Measurements from ENCODE around the gene CABP1. TPM values are rescaled to one million over a fixed set of nuclear protein-coding genes. Genes with fewer than 3 reads are reported as not detected.
A peak's percentile ranks its signal among the peaks of the same experiment; 100 is the strongest.

The CABP1 gene
- total RNA-seq, 1 donor from 2014 or later = not detected

DNA sequence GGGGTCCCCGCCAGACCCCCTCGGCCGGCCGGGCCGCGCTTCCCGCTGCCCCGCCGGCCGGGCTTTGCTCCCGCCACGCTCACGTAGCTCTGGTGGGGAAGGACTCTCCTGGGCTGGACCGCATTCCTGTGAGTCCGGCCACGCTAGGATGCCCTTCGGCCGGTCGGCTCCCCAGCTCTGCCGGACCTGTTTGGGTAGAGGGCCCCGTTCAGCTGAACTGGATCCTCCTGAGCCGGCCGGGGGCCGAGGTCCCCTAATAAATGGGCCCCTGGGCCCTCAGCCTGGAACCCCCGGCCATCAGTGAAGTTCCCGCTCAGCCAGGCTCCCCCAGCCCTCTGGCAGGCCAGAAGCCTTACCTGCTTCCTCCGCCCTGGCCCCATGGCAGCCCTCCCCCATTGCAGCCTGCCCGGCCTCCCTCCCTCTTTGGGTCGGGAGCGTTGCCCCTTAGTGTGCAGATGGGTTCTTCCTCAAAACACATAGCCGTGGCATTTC is 70.4 kb downstream of the CABP1 start:
- H3K27ac Mint-ChIP-seq (ENCODE audit: unreplicated experiment) = no peak overlapping the region

DNA sequence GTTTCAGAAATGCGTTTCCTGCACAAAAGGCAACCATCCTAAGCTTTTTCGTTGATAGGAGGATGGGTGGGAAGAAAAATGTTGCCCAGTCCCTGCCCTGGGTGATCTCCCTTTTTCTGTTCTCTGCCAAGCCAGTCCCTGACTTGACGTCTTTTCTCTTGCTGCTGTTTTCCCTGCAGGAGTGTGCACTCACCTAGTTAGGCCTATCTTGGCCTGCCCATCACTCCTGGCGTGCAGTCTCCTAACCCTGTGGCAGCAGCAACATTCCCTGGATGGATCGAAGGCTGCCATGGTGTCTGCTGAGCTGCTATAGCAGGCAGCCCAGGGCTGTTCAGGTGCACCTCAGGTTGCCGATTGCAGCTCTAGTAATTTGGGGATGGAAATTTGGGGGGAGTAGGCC is 71.0 kb downstream of the CABP1 start:
- TF ChIP-seq, protein P1, sequence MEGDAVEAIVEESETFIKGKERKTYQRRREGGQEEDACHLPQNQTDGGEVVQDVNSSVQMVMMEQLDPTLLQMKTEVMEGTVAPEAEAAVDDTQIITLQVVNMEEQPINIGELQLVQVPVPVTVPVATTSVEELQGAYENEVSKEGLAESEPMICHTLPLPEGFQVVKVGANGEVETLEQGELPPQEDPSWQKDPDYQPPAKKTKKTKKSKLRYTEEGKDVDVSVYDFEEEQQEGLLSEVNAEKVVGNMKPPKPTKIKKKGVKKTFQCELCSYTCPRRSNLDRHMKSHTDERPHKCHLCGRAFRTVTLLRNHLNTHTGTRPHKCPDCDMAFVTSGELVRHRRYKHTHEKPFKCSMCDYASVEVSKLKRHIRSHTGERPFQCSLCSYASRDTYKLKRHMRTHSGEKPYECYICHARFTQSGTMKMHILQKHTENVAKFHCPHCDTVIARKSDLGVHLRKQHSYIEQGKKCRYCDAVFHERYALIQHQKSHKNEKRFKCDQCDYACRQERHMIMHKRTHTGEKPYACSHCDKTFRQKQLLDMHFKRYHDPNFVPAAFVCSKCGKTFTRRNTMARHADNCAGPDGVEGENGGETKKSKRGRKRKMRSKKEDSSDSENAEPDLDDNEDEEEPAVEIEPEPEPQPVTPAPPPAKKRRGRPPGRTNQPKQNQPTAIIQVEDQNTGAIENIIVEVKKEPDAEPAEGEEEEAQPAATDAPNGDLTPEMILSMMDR (IDR thresholded peaks at IDR 0.05; ENCODE audit: unreplicated experiment) = no peak
- Mint-ChIP-seq H3K4me3 (ENCODE audit: unreplicated experiment) (peak overlapping the region; percentile 90), H3K9me3 (ENCODE audit: unreplicated experiment) (no peaks in the 10 kb centered on the region), H3K27me3 (ENCODE audit: unreplicated experiment) (peaks cover 12% of the 10 kb centered on the region), H3K36me3 (ENCODE audit: low read depth, unreplicated experiment) (peaks cover 5% of the 10 kb centered on the region), H3K4me1 (ENCODE audit: unreplicated experiment) (peaks cover 15% of the 10 kb centered on the region), H3K27ac (ENCODE audit: unreplicated experiment) (peak overlapping the region; percentile 34)
- no peak for DNase-seq (ENCODE audit: low spot score)

More for the DNA sequence above, 70.4 kb downstream of the CABP1 start:
- TF ChIP-seq, protein P1 (IDR thresholded peaks at IDR 0.05; ENCODE audit: unreplicated experiment) = no peak
- Mint-ChIP-seq H3K4me3 (ENCODE audit: unreplicated experiment) (peak overlapping the region; percentile 90), H3K27me3 (ENCODE audit: unreplicated experiment) (peaks cover 12% of the 10 kb centered on the region), H3K9me3 (ENCODE audit: unreplicated experiment) (no peaks in the 10 kb centered on the region), H3K4me1 (ENCODE audit: unreplicated experiment) (peaks cover 15% of the 10 kb centered on the region), H3K36me3 (ENCODE audit: low read depth, unreplicated experiment) (peaks cover 3% of the 10 kb centered on the region)
- peak; percentile 20 for DNase-seq (ENCODE audit: low spot score)

DNA sequence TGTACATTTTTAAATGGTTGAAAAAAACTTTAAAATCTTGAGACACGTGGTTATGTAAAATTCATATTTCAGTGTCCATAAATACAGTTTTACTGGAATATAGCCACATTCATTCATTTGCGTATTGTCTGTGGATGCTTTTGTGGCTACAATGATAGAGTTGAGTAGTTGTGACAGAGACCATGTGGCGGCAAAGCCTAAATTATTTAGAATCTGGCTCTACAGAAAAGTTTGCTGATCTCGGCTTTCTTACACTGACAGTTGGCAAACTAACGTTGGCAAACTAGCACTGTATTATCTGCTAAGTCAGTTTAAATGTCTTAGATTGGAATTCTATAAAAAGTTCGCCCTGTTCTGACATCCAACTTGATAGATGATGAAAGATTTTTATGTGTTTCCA is 72.2 kb downstream of the CABP1 start:
- TF ChIP-seq, protein P1 (IDR thresholded peaks at IDR 0.05; ENCODE audit: unreplicated experiment) = no peak
- H3K4me1 Mint-ChIP-seq (ENCODE audit: unreplicated experiment) = peaks cover 15% of the 10 kb centered on the region
- no peak overlapping the region for H3K4me3 Mint-ChIP-seq (ENCODE audit: unreplicated experiment)
- no peak overlapping the region for H3K27ac Mint-ChIP-seq (ENCODE audit: unreplicated experiment)
- H3K27me3 Mint-ChIP-seq (ENCODE audit: unreplicated experiment) = peaks cover 12% of the 10 kb centered on the region
- no peaks in the 10 kb centered on the region for H3K9me3 Mint-ChIP-seq (ENCODE audit: unreplicated experiment)
- no peak for DNase-seq (ENCODE audit: low spot score)
- peaks cover 13% of the 10 kb centered on the region for H3K36me3 Mint-ChIP-seq (ENCODE audit: low read depth, unreplicated experiment)

DNA sequence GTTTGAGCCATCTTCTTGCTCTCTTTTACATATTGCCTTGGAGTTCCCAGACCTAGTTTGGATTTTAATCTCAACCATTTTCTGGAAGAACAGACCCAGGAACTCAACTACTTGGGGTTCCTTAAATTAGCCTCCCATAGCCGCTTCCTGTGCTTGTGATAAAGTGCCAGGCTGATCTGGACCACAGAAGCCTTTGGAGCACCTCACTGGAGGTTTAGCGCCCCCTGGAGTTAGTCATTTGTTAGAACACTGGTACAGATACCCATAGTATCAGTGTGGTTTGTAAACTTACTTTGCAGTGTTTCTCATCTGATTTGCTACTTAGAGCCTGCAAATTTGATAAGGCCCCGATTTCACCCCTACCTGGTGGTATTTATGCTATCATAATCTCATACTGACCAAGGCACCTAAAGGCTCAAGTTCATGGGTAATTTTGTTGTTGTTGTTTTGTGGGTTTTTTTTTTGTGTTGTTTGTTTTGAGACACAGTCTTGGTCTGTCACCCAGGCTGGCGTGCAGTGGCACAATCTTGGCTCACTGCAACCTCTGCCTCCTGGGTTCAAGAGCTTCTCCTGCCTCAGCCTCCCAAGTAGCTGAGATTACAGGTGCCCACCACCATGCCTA is 73.5 kb downstream of the CABP1 start:
- no peak overlapping the region for H3K4me3 Mint-ChIP-seq (ENCODE audit: unreplicated experiment)
- peaks cover 17% of the 10 kb centered on the region for H3K4me1 Mint-ChIP-seq (ENCODE audit: unreplicated experiment)
- H3K27me3 Mint-ChIP-seq (ENCODE audit: unreplicated experiment) = peaks cover 12% of the 10 kb centered on the region
- DNase-seq (ENCODE audit: low spot score) = peak; percentile 77
- H3K9me3 Mint-ChIP-seq (ENCODE audit: unreplicated experiment) = no peaks in the 10 kb centered on the region
- peaks cover 21% of the 10 kb centered on the region for H3K36me3 Mint-ChIP-seq (ENCODE audit: low read depth, unreplicated experiment)
- TF ChIP-seq, protein P1 (IDR thresholded peaks at IDR 0.05; ENCODE audit: unreplicated experiment) = peak; percentile 82
- H3K27ac Mint-ChIP-seq (ENCODE audit: unreplicated experiment) = no peak overlapping the region

Other genes starting within 250 kb of the CABP1 start
- gene COX6A1, start 202.5 kb upstream of the CABP1 start, total RNA-seq (ENCODE audit: unreplicated experiment) = 294 TPM
- gene TRIAP1, start 194.2 kb upstream of the CABP1 start, total RNA-seq (ENCODE audit: unreplicated experiment) = 39.8 TPM
- 25.5 TPM for gene GATC, start 194.2 kb upstream of the CABP1 start, total RNA-seq (ENCODE audit: unreplicated experiment)
- gene SRSF9, start 170.9 kb upstream of the CABP1 start, total RNA-seq (ENCODE audit: unreplicated experiment) = 255 TPM
- 392 TPM for gene DYNLL1, start 144.5 kb upstream of the CABP1 start, total RNA-seq (ENCODE audit: unreplicated experiment)
- 27.2 TPM for gene COQ5, start 111.5 kb upstream of the CABP1 start, total RNA-seq (ENCODE audit: unreplicated experiment)
- gene RNF10, start 106.3 kb upstream of the CABP1 start, total RNA-seq (ENCODE audit: unreplicated experiment) = 157 TPM
- 17.8 TPM for gene POP5, start 59.2 kb upstream of the CABP1 start, total RNA-seq (ENCODE audit: unreplicated experiment)
- 124 TPM for gene MLEC, start 46.5 kb downstream of the CABP1 start, total RNA-seq (ENCODE audit: unreplicated experiment)
- 35.0 TPM for gene UNC119B, start 69.8 kb downstream of the CABP1 start, total RNA-seq (ENCODE audit: unreplicated experiment)
- gene ACADS, start 85.2 kb downstream of the CABP1 start, total RNA-seq (ENCODE audit: unreplicated experiment) = 5.6 TPM

All from endothelial cell (in vitro differentiated cells).